K562 (cell line): ENCODE data around the gene TMEM53. TPM values are rescaled to one million over a fixed set of nuclear protein-coding genes. Genes with fewer than 3 reads are reported as not detected.

Experiments
- C11orf30 ChIP-seq: fragments of 450-650 bp; IDR thresholded peaks from 2 replicates; pipeline ENCODE4 v1.6.1; 2016; ENCODE audit warnings: low read depth, mild to moderate bottlenecking
- DIDO1 ChIP-seq: fragments of 450-650 bp; IDR thresholded peaks from 2 replicates; pipeline ENCODE4 v1.6.1; 2016; ENCODE audit warnings: low read depth, missing biosample characterization, missing genetic modification characterization
- HDAC8 ChIP-seq: fragments of 450-650 bp; IDR thresholded peaks from 2 replicates; pipeline ENCODE4 v1.6.1; 2016; ENCODE audit warnings: mild to moderate bottlenecking, missing genetic modification characterization, moderate library complexity, missing compliant biosample characterization
- HINFP ChIP-seq: fragments of 450-650 bp; conservative IDR thresholded peaks from 2 replicates; pipeline ENCODE4 v1.6.1; 2016; ENCODE audit warnings: missing genetic modification characterization, low read depth, mild to moderate bottlenecking, control low read depth, missing compliant biosample characterization
- KDM5B ChIP-seq: fragments of 200-600 bp; sonication (generic); IDR thresholded peaks from 2 replicates; pipeline ENCODE4 v1.6.1; 2012; ENCODE audit warnings: low read depth, mild to moderate bottlenecking, moderate library complexity, low read length, control low read depth, inconsistent platforms; ENCODE audit not compliant: insufficient replicate concordance
- MAFF ChIP-seq: IDR thresholded peaks from 2 replicates; pipeline ENCODE4 v1.6.1; 2012; ENCODE audit warnings: low read length, improper control_type of control experiment
- MAFK ChIP-seq: IDR thresholded peaks from 2 replicates; pipeline ENCODE4 v1.6.1; 2011; ENCODE audit warnings: low read length, improper control_type of control experiment
- MECOM ChIP-seq: fragments of 250-450 bp; sonication (Bioruptor Pico); IDR thresholded peaks from 2 replicates; pipeline ENCODE4 v1.8.0; 2022; ENCODE audit warnings: inconsistent platforms
- NFE2 ChIP-seq: IDR thresholded peaks from 2 replicates; pipeline ENCODE4 v1.6.1; 2014; ENCODE audit warnings: antibody characterized with exemption, low read depth
- NR3C1 ChIP-seq: sonication (generic); formaldehyde crosslinking; IDR thresholded peaks from 2 replicates; pipeline ENCODE4 v1.8.1; 2022; ENCODE audit warnings: missing genetic modification reagents
- RHOXF2B ChIP-seq: fragments of 250-450 bp; sonication (Bioruptor Pico); conservative IDR thresholded peaks from 2 replicates; pipeline ENCODE4 v1.5.1; 2021
- SIRT6 ChIP-seq: IDR thresholded peaks from one replicate; pipeline ENCODE4 v1.6.1; 2012; ENCODE audit warnings: low read depth, mild to moderate bottlenecking, control low read depth, inconsistent platforms, low read length, moderate library complexity
- TCF7 ChIP-seq: sonication (generic); IDR thresholded peaks from 2 replicates; pipeline ENCODE4 v1.6.1; 2016; ENCODE audit warnings: antibody characterized with exemption, borderline replicate concordance
- THAP12 ChIP-seq: fragments of 250-450 bp; sonication (Bioruptor Pico); IDR thresholded peaks from 2 replicates; pipeline ENCODE4 v1.9.0; 2021; ENCODE audit warnings: mild to moderate bottlenecking, inconsistent platforms
- ZFP36 ChIP-seq: fragments of 150-350 bp; IDR thresholded peaks from 2 replicates; pipeline ENCODE4 v1.6.1; 2018; ENCODE audit warnings: low read length, low read depth; ENCODE audit not compliant: partially characterized antibody
- ZNF699 ChIP-seq: fragments of 250-450 bp; sonication (Bioruptor Pico); IDR thresholded peaks from 2 replicates; pipeline ENCODE4 v1.8.0; 2021; ENCODE audit warnings: mild to moderate bottlenecking, moderate library complexity; ENCODE audit not compliant: insufficient replicate concordance
- ZNF766 ChIP-seq: fragments of 200-800 bp; sonication (Bioruptor generic); conservative IDR thresholded peaks from 2 replicates; pipeline ENCODE4 v1.6.1; 2016; ENCODE audit warnings: missing genetic modification characterization, missing compliant biosample characterization
- polyA plus RNA-seq, 8 experiments: library from polyadenylated mRNA; depleted of rRNA in 4 of 8; stranded (reverse) in 5 of 8; unstranded in 3 of 8; fragments of >200 nt; fragmentation: Nextera tagmentation in 2 of 8; fragmentation: Illumina TruSeq in 1 of 8; extraction: Ambion mirVana in 2 of 8; extraction: Trizol in 1 of 8; gene quantifications; 2 replicates each; pipeline versions ENCODE4 v1.2.1 to v1.2.3, GENCODE V29; 2011 to 2014; ENCODE audit warnings: inconsistent platforms in 1 of 8, missing spikeins in 1 of 8
- total RNA-seq, 7 experiments: library from RNA; depleted of rRNA in 6 of 7; stranded (reverse); fragments of >200 nt in 6 of 7; fragmentation: Illumina TruSeq in 2 of 7; extraction: Trizol in 2 of 7; gene quantifications; 2 replicates each; pipeline versions ENCODE4 v1.2.1 to v1.2.3, GENCODE V29; 2011 to 2021; ENCODE audit warnings: low replicate concordance in 1 of 7
- TF ChIP-seq, protein P1 (sequence below), 2 experiments: fragments of 450-650 bp in 1 of 2; sonication (generic) in 1 of 2; formaldehyde crosslinking; conservative IDR thresholded peaks; 2 replicates each; pipeline versions ENCODE4 v1.4.0 to v1.8.1; 2020 to 2022; ENCODE audit warnings: mild to moderate bottlenecking in 1 of 2, missing genetic modification reagents in 1 of 2
- TF ChIP-seq, protein P2 (sequence below): fragments of 250-450 bp; sonication (Bioruptor Pico); IDR thresholded peaks from 2 replicates; pipeline ENCODE4 v1.4.0; 2020; ENCODE audit warnings: mild to moderate bottlenecking, moderate library complexity

The TMEM53 gene
- total and polyA plus RNA-seq, 9 of the 15 experiments (the other 6 are each of a cell fraction or from before 2014, with no cell fraction given) = 0.23 to 3.7 (median 2.0) TPM

DNA sequence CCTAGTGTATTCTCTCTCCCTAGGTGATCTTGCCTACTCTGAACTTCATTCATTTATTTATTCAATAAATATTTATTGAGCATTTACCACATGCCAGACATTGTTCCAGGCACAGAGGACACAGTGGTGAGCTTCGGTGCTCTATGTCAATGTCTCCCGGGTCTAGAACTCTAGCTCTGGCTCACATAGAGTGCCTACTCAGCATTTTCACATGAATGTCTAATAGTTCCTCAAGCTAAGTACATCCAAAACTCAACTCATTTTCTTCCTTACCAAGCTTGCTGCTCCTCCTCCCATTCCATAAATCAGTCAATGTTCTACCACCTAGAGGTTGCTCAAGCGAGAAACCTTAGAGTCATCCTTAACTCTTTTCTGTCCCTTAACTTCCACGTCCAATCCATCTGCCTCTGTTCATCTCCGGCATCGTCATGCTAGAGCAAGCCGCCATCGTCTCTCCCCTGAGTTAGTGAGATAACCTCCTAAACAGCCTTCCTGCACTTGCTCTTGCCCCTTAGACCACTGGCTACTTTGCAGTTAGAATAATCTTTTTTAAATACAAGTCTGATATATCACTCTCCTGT is 67.5 kb downstream of the TMEM53 start (continued):
- TF ChIP-seq ZNF766 (CRISPR knock-in tag) = peak; percentile 64; the same call in 1 of the 2 replicates
- peak; percentile 28 for TF ChIP-seq ZNF699
- no peak for TF ChIP-seq DIDO1 (tag)
- TF ChIP-seq MAFF = peak; percentile 96
- TF ChIP-seq MAFK = peak; percentile 98
- TF ChIP-seq KDM5B = no peak
- TF ChIP-seq RHOXF2B (CRISPR knock-in tag) = no peak
- TF ChIP-seq SIRT6 = no peak
- TF ChIP-seq, protein P1, sequence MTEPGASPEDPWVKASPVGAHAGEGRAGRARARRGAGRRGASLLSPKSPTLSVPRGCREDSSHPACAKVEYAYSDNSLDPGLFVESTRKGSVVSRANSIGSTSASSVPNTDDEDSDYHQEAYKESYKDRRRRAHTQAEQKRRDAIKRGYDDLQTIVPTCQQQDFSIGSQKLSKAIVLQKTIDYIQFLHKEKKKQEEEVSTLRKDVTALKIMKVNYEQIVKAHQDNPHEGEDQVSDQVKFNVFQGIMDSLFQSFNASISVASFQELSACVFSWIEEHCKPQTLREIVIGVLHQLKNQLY (CRISPR knock-in tag; conservative IDR thresholded peaks at IDR 0.05) = no peak
- TF ChIP-seq C11orf30 = peak; percentile 97
- no peak for TF ChIP-seq HDAC8 (tag)
- TF ChIP-seq TCF7 = no peak
- TF ChIP-seq, protein P2, sequence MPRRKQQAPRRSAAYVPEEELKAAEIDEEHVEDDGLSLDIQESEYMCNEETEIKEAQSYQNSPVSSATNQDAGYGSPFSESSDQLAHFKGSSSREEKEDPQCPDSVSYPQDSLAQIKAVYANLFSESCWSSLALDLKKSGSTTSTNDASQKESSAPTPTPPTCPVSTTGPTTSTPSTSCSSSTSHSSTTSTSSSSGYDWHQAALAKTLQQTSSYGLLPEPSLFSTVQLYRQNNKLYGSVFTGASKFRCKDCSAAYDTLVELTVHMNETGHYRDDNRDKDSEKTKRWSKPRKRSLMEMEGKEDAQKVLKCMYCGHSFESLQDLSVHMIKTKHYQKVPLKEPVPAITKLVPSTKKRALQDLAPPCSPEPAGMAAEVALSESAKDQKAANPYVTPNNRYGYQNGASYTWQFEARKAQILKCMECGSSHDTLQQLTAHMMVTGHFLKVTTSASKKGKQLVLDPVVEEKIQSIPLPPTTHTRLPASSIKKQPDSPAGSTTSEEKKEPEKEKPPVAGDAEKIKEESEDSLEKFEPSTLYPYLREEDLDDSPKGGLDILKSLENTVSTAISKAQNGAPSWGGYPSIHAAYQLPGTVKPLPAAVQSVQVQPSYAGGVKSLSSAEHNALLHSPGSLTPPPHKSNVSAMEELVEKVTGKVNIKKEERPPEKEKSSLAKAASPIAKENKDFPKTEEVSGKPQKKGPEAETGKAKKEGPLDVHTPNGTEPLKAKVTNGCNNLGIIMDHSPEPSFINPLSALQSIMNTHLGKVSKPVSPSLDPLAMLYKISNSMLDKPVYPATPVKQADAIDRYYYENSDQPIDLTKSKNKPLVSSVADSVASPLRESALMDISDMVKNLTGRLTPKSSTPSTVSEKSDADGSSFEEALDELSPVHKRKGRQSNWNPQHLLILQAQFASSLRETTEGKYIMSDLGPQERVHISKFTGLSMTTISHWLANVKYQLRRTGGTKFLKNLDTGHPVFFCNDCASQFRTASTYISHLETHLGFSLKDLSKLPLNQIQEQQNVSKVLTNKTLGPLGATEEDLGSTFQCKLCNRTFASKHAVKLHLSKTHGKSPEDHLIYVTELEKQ (CRISPR knock-in tag) = no peak
- peak; percentile 37; the same call in 1 of the 2 replicates for TF ChIP-seq NFE2
- TF ChIP-seq MECOM = no peak
- TF ChIP-seq HINFP (tag) = no peak
- peak; percentile 56 for TF ChIP-seq ZFP36
- no peak for TF ChIP-seq NR3C1 (CRISPR knock-in tag)
- no peak for TF ChIP-seq THAP12 (CRISPR knock-in tag)
